Body of pancreas (tissue), 4 donors: ENCODE results near the gene TEAD4. TPM values are rescaled to one million over a fixed set of nuclear protein-coding genes. Genes with fewer than 3 reads are reported as not detected.

Source experiments
- ATAC-seq: fragments of 150-250 bp; one replicate; pipeline ENCODE4 v1.9.1; 2016
- DNase-seq, 4 donors: peaks; one replicate each; pipeline ENCODE4 v3.0.0-alpha.2; 2019
- H3K27ac ChIP-seq, 4 donors: fragments of 200-600 bp; sonication (generic); 1 replicate in 3 of 4; 2 replicates in 1 of 4; pipeline versions ENCODE4 v1.5.1 to v1.6.1; 2016 to 2019; ENCODE audit warnings: mild to moderate bottlenecking in 1 of 4, mixed read lengths in 1 of 4, moderate library complexity in 1 of 4
- H3K27me3 ChIP-seq, 2 donors: fragments of 200-600 bp; sonication (generic); one replicate each; pipeline ENCODE4 v1.6.0; 2016; ENCODE audit warnings: mild to moderate bottlenecking in 1 of 2
- H3K36me3 ChIP-seq, 2 donors: fragments of 200-600 bp; sonication (generic); replicated peaks in 1 of 2; 2 replicates each; pipeline ENCODE4 v1.5.1; 2016; ENCODE audit warnings: low read depth in 2 of 2; ENCODE audit not compliant: insufficient read depth in 1 of 2
- H3K4me1 ChIP-seq: fragments of 200-600 bp; sonication (generic); one replicate; pipeline ENCODE4 v1.6.0; 2016
- H3K4me3 ChIP-seq, 2 donors: fragments of 200-600 bp; sonication (generic); 1 replicate in 1 of 2; 2 replicates in 1 of 2; pipeline ENCODE4 v1.5.1; 2016 to 2019
- H3K9me3 ChIP-seq, 3 donors: fragments of 200-600 bp; sonication (generic); 1 replicate in 2 of 3; 2 replicates in 1 of 3; pipeline ENCODE4 v1.5.1; 2016
- POLR2A ChIP-seq, 3 donors: fragments of 450-650 bp; IDR thresholded peaks; one replicate each; pipeline ENCODE4 v1.6.1; 2016; ENCODE audit warnings: antibody characterized with exemption in 3 of 3, mild to moderate bottlenecking in 2 of 3
- WGBS, 2 donors: methylation state at CpG; one replicate each; pipeline ENCODE4 v1.1.5; 2017; 5-methylcytosine and 5-hydroxymethylcytosine counted together
- intact Hi-C: fragments of 100-400 bp; cut with DNase I; formaldehyde crosslinking; loops from one replicate; pipeline ENCODE4 v1.15.1; 2023
- total RNA-seq, 2 donors: library from RNA; depleted of rRNA; stranded (reverse); fragments of >200 nt; gene quantifications; one replicate each; pipeline ENCODE4 v1.1.0, GENCODE V29; 2016
- TF ChIP-seq, protein P1 (sequence below), 7 experiments: fragments of 450-650 bp in 4 of 7; fragments of 200-600 bp in 3 of 7; sonication (generic) in 3 of 7; IDR thresholded peaks; one replicate each; pipeline ENCODE4 v1.5.1; 2016 to 2019; ENCODE audit warnings: antibody characterized with exemption in 7 of 7

TEAD4 gene
- total RNA-seq, 2 donors from 2014 or later, result 25.1 to 28.5 TPM

DNA sequence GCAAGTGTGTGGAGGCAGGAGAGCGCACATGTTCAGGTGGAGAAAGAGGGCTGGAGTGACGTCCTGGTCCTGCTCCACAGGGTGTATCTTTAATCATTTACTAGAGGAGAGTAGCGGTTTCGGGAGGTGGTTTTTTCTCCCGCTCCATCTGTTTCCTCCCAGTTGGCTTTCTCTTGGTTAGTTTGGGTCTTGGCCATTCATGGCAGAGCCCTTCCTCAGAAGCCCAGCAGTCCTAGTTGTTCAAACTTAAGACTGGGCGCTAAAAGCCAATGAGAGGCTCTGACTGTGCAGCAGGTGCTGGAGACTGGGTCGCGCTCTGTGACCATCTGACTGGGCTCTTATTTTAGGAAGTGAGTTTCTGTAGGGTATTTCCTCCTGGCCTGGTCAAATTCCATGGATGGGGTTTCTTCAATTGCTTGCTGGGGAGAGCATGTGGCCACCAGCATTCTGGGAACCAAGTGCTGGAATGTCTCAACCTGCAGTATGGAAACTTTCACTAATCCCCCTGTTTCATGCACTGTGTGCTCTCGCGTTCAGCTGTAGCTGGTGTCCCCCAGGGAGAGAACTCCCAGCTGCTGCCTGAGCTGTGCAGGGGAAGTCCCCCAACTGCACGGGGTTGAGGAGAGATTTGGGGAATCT, 90.5 kb downstream of the TEAD4 start:
- 51 to 62% methylated on average over 11 of the region's 11 CpGs for whole genome bisulfite sequencing, 2 donors
- H3K9me3 ChIP-seq, result no peaks in the 10 kb centered on the region
- H3K36me3 ChIP-seq, result no peaks in the 10 kb centered on the region
- H3K4me1 ChIP-seq, result peaks cover 4% of the 10 kb centered on the region
- DNase-seq (peak in 2 of 4 donors; percentile 23 to 39), ATAC-seq (peak; percentile 35)
- H3K27me3 ChIP-seq, result no peaks in the 10 kb centered on the region
- no peak for TF ChIP-seq POLR2A (IDR thresholded peaks at IDR 0.05)
- H3K27ac ChIP-seq, result no peak overlapping the region
- intact Hi-C loops, result no loop called here
- no peak overlapping the region for H3K4me3 ChIP-seq

DNA sequence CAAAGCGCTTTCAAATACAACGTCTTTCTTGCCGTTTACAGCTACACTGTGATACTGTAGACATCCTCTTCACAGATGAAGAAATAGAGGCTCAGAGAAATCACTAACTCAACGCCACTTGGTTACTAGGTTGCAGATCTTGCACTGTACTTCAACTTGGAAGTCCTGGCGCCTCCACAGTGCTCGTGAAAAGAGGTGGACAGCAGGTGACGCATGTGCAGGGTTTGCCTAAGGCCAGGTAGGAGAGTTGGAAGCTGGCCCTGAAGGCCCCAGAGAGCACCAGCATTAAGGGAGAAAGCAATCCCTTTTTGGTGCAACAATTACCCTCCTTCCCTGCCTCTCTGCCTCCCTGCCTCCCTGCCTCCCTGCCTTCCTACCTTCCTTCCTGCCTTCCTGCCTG, 95.2 kb downstream of the TEAD4 start:
- H3K36me3 ChIP-seq, result no peaks in the 10 kb centered on the region
- peaks cover under 1% of the 10 kb centered on the region for H3K4me1 ChIP-seq
- H3K27me3 ChIP-seq, result no peaks in the 10 kb centered on the region
- ATAC-seq (no peak), DNase-seq (no peak)
- 80 to 88% methylated on average over 7 of the region's 7 CpGs for WGBS, 2 donors
- H3K27ac ChIP-seq, result no peak overlapping the region
- intact Hi-C loops, result no loop called here
- TF ChIP-seq, protein P1, sequence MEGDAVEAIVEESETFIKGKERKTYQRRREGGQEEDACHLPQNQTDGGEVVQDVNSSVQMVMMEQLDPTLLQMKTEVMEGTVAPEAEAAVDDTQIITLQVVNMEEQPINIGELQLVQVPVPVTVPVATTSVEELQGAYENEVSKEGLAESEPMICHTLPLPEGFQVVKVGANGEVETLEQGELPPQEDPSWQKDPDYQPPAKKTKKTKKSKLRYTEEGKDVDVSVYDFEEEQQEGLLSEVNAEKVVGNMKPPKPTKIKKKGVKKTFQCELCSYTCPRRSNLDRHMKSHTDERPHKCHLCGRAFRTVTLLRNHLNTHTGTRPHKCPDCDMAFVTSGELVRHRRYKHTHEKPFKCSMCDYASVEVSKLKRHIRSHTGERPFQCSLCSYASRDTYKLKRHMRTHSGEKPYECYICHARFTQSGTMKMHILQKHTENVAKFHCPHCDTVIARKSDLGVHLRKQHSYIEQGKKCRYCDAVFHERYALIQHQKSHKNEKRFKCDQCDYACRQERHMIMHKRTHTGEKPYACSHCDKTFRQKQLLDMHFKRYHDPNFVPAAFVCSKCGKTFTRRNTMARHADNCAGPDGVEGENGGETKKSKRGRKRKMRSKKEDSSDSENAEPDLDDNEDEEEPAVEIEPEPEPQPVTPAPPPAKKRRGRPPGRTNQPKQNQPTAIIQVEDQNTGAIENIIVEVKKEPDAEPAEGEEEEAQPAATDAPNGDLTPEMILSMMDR (IDR thresholded peaks at IDR 0.05), result no peak
- TF ChIP-seq POLR2A (IDR thresholded peaks at IDR 0.05), result no peak
- H3K9me3 ChIP-seq, result no peaks in the 10 kb centered on the region
- no peak overlapping the region for H3K4me3 ChIP-seq

DNA sequence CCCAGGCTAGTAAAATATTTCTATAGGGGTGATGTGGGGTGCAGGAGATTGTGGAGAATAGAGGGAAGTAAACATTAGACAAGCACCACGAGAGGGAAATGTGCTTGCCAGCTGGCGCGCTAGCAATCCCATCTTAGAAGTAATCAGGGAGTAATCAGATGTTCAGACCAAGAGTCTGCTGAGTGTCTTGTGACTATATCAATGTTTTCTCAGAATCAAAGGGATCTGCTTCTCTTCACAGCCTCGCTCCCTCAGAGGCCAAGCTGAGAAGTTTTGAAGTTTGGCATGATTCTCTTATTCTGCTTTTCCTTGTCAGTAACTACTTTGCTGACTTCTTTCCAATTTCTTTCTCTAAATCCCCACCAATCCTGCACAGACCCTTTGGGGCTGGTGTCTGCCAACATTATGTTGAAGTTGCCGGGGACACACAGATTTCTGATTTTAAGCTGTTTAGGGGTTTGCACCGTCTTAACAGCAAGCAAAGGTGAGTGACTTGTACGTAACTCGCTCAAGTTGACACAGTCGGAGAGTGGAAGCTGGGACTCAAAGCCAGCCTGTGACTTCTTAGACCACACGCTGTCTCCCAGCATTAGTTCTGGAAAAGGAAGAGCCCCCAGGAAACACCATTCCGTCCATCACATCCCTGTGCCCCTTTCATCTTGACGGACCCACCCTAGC, 96.0 kb downstream of the TEAD4 start:
- intact Hi-C loops, result no loop called here
- ATAC-seq, result no peak
- WGBS, 2 donors, result 71 to 72% methylated on average over 11 to 12 of the region's 12 CpGs
- H3K4me3 ChIP-seq, result no peak overlapping the region
- no peaks in the 10 kb centered on the region for H3K27me3 ChIP-seq
- H3K4me1 ChIP-seq, result no peaks in the 10 kb centered on the region
- no peak for DNase-seq
- TF ChIP-seq, protein P1 (IDR thresholded peaks at IDR 0.05), result no peak
- no peak for TF ChIP-seq POLR2A (IDR thresholded peaks at IDR 0.05)
- H3K9me3 ChIP-seq, result no peaks in the 10 kb centered on the region
- H3K27ac ChIP-seq, result no peak overlapping the region
- no peaks in the 10 kb centered on the region for H3K36me3 ChIP-seq

DNA sequence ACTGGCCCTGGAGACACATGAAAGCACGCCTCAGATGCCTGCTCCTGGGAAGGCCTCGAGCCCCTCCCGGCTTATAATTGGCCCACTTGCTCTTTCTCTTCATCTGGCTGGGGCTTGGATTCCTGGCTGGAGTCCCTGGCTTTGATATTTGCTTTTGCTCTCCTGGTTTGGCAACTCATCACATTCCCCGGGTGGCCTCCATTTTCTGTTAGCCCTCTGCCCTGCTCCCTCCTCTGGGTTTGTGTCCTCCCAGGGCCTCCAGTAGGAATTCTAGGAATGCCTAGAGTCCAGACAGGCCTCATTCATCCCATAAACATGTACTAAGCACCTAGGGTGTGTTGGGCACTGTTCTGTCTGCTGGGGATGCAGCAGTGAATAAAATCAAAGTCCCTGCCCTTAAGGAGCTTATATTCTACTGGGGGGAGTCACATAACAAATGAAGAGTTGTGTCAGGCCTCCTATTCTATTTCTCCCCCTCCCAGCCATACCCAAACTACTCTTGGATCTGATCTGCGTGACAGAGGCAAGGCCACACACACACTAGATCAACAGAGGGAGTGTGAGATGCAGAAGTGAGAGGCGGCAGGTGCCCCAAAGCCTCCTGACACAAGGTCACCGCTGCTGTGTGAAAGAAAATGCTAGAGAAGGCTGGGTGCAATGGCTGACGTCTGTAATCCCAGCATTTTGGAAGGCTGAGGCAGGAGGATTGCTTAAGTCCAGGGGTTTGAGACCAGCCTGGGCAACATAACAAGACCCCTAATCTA, 96.7 kb downstream of the TEAD4 start:
- H3K4me3 ChIP-seq, result no peak overlapping the region
- 55 to 66% methylated on average over 8 of the region's 8 CpGs for WGBS, 2 donors

DNA sequence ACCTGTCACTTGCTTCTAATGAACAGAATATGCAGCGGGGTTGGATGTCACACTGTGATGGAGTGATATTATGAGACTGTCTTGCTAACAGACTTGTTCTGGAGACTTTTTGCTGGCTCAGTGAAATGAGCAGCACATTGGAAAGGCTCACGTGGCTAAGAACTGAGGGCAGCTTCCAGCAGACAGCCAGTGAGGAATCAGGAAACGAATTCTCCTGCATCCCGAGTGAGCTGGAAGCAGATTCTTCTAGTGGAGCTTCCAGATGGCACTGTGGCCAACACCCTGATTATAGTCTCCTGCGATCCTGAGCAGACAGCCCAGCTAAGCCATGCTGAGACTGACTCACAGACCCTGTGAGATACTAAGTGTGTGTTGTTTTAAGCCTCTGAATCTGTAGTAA, 101.9 kb downstream of the TEAD4 start:
- DNase-seq (no peak), ATAC-seq (no peak)
- 72 to 80% methylated on average over 1 to 5 of the region's 5 CpGs for WGBS, 2 donors
- intact Hi-C loops, result no loop called here
- TF ChIP-seq, protein P1 (IDR thresholded peaks at IDR 0.05), result no peak
- TF ChIP-seq POLR2A (IDR thresholded peaks at IDR 0.05), result no peak
- Histone ChIP-seq H3K27me3 (no peaks in the 10 kb centered on the region), H3K27ac (no peak overlapping the region), H3K36me3 (no peaks in the 10 kb centered on the region), H3K4me3 (no peak overlapping the region), H3K4me1 (peaks cover 10% of the 10 kb centered on the region), H3K9me3 (no peaks in the 10 kb centered on the region)

More for the DNA sequence above, 96.7 kb downstream of the TEAD4 start:
- Histone ChIP-seq H3K36me3 (no peaks in the 10 kb centered on the region), H3K4me1 (no peaks in the 10 kb centered on the region), H3K27ac (no peak overlapping the region), H3K9me3 (no peaks in the 10 kb centered on the region), H3K27me3 (no peaks in the 10 kb centered on the region)
- TF ChIP-seq, protein P1 (IDR thresholded peaks at IDR 0.05), result no peak
- TF ChIP-seq POLR2A (IDR thresholded peaks at IDR 0.05), result no peak
- intact Hi-C loops, result no loop called here
- ATAC-seq (no peak), DNase-seq (no peak)
